ENCODE data around the gene SLC35A5.

DNA sequence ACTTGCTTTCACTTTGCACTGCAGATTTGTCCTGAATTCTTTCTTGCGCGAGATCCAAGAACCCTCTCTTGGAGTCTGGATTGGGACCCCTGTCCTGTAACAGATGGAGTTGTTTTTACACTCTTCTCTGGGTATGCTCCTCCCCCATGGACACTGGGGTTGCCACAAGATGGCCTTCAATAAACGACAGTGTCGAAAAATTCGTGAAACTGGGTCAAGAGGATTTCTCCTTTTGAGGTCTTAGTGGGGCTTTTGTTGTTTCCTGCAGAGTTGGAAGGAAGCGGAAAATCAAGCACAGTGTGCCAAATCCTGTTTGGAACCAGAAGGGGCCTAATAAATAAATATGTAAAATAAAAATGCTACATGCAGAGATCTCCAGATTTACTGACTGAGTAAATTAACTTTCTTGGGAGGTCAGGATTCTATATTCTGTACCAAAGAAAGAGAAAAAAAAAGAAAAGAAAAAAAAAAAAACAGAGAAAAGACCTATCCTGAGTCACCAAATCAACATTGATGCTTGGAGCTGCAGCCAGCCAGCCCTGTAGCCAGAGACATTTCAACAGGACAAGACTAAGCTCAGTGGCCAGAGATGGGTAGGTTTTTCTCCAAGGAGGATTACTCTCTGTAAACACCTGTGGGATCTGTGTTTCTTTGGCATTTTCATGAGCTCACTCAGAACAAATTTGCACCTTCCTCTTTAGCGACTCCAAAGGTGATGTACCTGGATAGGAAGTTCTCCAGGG lies 54.3 kb downstream of the SLC35A5 start:
- TF ChIP-seq, protein P1, sequence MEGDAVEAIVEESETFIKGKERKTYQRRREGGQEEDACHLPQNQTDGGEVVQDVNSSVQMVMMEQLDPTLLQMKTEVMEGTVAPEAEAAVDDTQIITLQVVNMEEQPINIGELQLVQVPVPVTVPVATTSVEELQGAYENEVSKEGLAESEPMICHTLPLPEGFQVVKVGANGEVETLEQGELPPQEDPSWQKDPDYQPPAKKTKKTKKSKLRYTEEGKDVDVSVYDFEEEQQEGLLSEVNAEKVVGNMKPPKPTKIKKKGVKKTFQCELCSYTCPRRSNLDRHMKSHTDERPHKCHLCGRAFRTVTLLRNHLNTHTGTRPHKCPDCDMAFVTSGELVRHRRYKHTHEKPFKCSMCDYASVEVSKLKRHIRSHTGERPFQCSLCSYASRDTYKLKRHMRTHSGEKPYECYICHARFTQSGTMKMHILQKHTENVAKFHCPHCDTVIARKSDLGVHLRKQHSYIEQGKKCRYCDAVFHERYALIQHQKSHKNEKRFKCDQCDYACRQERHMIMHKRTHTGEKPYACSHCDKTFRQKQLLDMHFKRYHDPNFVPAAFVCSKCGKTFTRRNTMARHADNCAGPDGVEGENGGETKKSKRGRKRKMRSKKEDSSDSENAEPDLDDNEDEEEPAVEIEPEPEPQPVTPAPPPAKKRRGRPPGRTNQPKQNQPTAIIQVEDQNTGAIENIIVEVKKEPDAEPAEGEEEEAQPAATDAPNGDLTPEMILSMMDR (IDR thresholded peaks at IDR 0.05) = no peak
- TF ChIP-seq POLR2A (IDR thresholded peaks at IDR 0.05) = no peak
